ENCODE results near the gene ZNF341. TPM values are rescaled to one million over a fixed set of nuclear protein-coding genes. Genes with fewer than 3 reads are reported as not detected.
"Not testable (repeated sequence)": the region's sequence is repeated elsewhere in the genome, so short reads cannot be mapped to it uniquely, and the experiment has no call there.

Gene ZNF341
- total RNA-seq, 2 donors from 2014 or later: 1.8 to 2.3 TPM

GRCh38 chr20:33697129-33697528 is 34.7 kb upstream of the ZNF341 start:
- no peak for TF ChIP-seq CTCF (IDR thresholded peaks at IDR 0.05)
- Histone ChIP-seq H3K4me3 (no peak overlapping the region), H3K36me3 (no peaks in the 10 kb centered on the region), H3K9me3 (no peaks in the 10 kb centered on the region), H3K27ac (peak overlapping the region in 1 of 2 donors; percentile 50), H3K4me1 (ENCODE audit: control insufficient read depth in 1 of 2, low read depth in 2 of 2) (peaks cover 20 to 46% of the 10 kb centered on the region in 2 donors), H3K27me3 (replicated peaks; ENCODE audit: insufficient read depth) (no peaks in the 10 kb centered on the region)
- DNase-seq (ENCODE audit: low spot score) (no peak), ATAC-seq (ENCODE audit: insufficient number of reproducible peaks, low FRiP score, low read depth) (no peak)

- not testable (repeated sequence) for ATAC-seq (ENCODE audit: insufficient number of reproducible peaks, low FRiP score, low read depth); H3K27ac ChIP-seq; H3K4me3 ChIP-seq; H3K9me3 ChIP-seq; H3K27me3 ChIP-seq (replicated peaks; ENCODE audit: insufficient read depth); H3K36me3 ChIP-seq; DNase-seq (ENCODE audit: low spot score)
- H3K4me1 ChIP-seq (ENCODE audit: control insufficient read depth in 1 of 2, low read depth in 2 of 2): peaks cover 15 to 37% of the 10 kb centered on the region in 2 donors
Measured at GRCh38 chr20:33698966-33699365, 32.8 kb upstream of the ZNF341 start.

DNA sequence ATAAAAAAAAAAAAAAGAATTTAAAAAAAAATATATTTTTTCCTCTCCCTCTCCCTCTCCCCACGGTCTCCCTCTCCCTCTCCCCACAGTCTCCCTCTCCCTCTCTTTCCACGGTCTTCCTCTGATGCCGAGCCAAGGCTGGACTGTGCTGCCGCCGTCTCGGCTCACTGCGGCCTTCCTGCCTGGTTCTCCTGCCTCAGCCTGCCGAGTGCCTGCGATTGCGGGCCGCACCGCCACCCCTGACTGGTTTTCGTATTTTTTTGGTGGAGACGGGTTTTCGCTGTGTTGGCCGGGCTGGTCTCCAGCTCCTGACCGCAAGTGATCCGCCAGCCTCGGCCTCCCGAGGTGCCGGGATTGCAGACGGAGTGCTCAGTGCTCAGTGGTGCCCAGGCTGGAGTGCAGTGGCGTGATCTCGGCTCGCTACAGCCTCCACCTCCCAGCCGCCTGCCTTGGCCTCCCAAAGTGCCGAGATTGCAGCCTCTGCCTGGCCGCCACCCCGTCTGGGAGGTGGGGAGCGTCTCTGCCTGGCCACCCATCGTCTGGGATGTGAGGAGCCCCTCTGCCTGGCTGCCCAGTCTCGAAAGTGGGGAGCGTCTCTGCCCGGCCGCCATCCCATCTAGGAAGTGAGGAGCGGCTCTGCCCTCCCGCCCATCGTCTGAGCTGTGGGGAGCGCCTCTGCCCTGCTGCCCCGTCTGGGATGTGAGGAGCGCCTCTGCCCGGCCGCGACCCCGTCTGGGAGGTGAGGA is 30.9 kb upstream of the ZNF341 start:
- not testable (repeated sequence) for H3K36me3 ChIP-seq; H3K27me3 ChIP-seq (replicated peaks; ENCODE audit: insufficient read depth); DNase-seq (ENCODE audit: low spot score); H3K4me3 ChIP-seq; H3K9me3 ChIP-seq; ATAC-seq (ENCODE audit: insufficient number of reproducible peaks, low FRiP score, low read depth); H3K27ac ChIP-seq
- peaks cover 5 to 20% of the 10 kb centered on the region in 2 donors for H3K4me1 ChIP-seq (ENCODE audit: control insufficient read depth in 1 of 2, low read depth in 2 of 2)

- no peak for DNase-seq (ENCODE audit: low spot score)
- Histone ChIP-seq H3K36me3 (peaks cover 4% of the 10 kb centered on the region), H3K27me3 (replicated peaks; ENCODE audit: insufficient read depth) (no peaks in the 10 kb centered on the region), H3K4me1 (ENCODE audit: control insufficient read depth in 1 of 2, low read depth in 2 of 2) (peaks cover 1 to 10% of the 10 kb centered on the region in 2 donors), H3K27ac (no peak overlapping the region), H3K4me3 (no peak overlapping the region), H3K9me3 (no peaks in the 10 kb centered on the region)
- ATAC-seq (ENCODE audit: insufficient number of reproducible peaks, low FRiP score, low read depth): no peak
- TF ChIP-seq CTCF (IDR thresholded peaks at IDR 0.05): no peak
Measured at GRCh38 chr20:33701629-33702450, 30.0 kb upstream of the ZNF341 start.

- no peak overlapping the region for H3K27ac ChIP-seq
- no peak for DNase-seq (ENCODE audit: low spot score)
- ATAC-seq (ENCODE audit: insufficient number of reproducible peaks, low FRiP score, low read depth): no peak
- no peaks in the 10 kb centered on the region for H3K9me3 ChIP-seq
- no peak for TF ChIP-seq CTCF (IDR thresholded peaks at IDR 0.05)
- peaks cover 0 to under 1% of the 10 kb centered on the region in 2 donors for H3K4me1 ChIP-seq (ENCODE audit: control insufficient read depth in 1 of 2, low read depth in 2 of 2)
- H3K4me3 ChIP-seq: no peak overlapping the region
- no peaks in the 10 kb centered on the region for H3K27me3 ChIP-seq (replicated peaks; ENCODE audit: insufficient read depth)
- peaks cover 10% of the 10 kb centered on the region for H3K36me3 ChIP-seq
Measured at GRCh38 chr20:33702861-33703260, 28.9 kb upstream of the ZNF341 start.

- no peaks in the 10 kb centered on the region for H3K27me3 ChIP-seq (replicated peaks; ENCODE audit: insufficient read depth)
- no peak for TF ChIP-seq CTCF (IDR thresholded peaks at IDR 0.05)
- ATAC-seq (ENCODE audit: insufficient number of reproducible peaks, low FRiP score, low read depth) (no peak), DNase-seq (ENCODE audit: low spot score) (no peak)
- no peaks in the 10 kb centered on the region for H3K4me1 ChIP-seq (ENCODE audit: control insufficient read depth in 1 of 2, low read depth in 2 of 2)
- H3K27ac ChIP-seq: no peak overlapping the region
- no peaks in the 10 kb centered on the region for H3K9me3 ChIP-seq
- peaks cover 10% of the 10 kb centered on the region for H3K36me3 ChIP-seq
- no peak overlapping the region for H3K4me3 ChIP-seq
Measured at GRCh38 chr20:33703498-33704137, 28.2 kb upstream of the ZNF341 start.
